GM12864 (cell line): ENCODE measurements around the gene ELMO1.

ENCODE experiments used
- DNase-seq: peaks from one replicate; pipeline ENCODE4 v3.0.0-alpha.2; 2011; ENCODE audit warnings: low read depth
- H3K4me3 ChIP-seq: 2 replicates; pipeline ENCODE4 v1.5.1; 2011; ENCODE audit warnings: mild to moderate bottlenecking, low read depth, low read length, control low read depth
- CTCF ChIP-seq: IDR thresholded peaks from 2 replicates; pipeline ENCODE4 v1.5.1; 2011; ENCODE audit warnings: low read depth, mild to moderate bottlenecking, moderate library complexity, low read length, control low read depth, inconsistent platforms; ENCODE audit errors: missing control alignments

The ELMO1 gene

DNA sequence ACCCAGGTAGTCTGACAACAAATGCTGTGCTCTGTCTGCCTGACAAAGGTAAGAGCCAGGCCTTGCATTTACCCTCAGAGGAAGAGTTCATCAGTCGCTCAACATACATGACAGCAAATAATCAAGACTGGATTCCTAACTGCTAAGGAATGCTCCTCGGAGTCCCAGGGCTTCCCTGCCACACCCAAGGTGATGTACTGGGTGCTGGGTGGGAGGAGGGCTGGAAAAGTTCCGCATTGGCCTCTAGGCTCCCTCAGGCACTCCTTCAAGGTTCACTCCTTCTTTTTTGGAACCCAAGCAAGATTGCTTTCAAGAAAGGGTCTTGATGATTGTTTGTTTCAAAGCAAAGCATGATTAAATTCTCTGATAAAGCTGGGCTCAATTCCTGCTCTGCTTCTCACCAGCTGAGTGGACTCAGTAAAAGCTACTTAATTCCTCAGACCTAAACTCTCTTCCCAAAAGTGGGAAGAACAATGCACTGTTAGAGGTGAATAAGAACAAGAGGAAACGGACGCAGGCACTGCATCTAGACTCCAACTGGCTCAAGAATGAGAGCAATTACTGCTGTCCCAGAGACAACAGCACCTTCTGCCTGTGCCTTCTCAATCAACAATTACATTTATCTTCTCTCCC is 173.5 kb downstream of the ELMO1 start:
- no peak overlapping the region for H3K4me3 ChIP-seq
- TF ChIP-seq CTCF = no peak
- DNase-seq = no peak

GRCh38 chr7:37273891-37274290 is 174.8 kb downstream of the ELMO1 start:
- DNase-seq = no peak
- no peak for TF ChIP-seq CTCF
- H3K4me3 ChIP-seq = no peak overlapping the region

DNA sequence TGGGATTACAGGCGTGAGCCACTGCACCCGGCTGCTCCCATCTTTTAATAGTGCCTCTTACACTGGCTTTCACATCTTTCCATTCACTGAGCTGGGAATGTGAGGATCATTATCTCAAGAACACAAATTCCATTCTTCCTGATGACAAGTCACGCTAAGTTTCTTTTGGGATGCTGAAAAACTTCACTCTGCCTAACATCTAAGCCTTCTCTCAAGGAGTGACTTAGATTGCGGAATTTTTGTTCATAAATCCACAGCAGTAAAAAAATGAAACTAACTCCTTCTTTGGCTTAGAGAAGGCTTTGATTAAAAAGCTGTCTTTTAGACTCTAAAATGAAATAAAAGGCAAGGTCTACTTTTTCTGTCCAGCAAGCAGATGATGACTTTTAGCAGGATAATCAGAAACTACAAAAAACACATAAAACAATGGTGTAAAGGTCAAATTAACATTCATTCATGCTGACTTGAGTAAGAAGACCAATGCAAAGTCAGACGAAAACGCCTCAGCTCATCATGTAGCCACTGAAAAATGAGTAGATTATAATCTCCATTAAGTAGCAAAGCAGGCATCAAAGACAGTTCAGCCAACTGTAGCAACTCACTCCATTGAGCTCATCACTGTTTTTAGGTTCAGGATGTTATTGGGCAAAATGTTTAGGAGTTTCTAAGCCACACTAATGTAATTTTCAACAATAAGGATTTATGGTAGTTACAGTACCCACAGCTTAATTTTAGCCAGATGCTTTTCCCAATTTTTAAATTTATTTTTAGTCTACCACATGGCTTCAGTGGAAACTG is 178.8 kb downstream of the ELMO1 start:
- H3K4me3 ChIP-seq = no peak overlapping the region
- DNase-seq = no peak
- TF ChIP-seq CTCF = no peak

- no peak overlapping the region for H3K4me3 ChIP-seq
- no peak for TF ChIP-seq CTCF
- DNase-seq = no peak
These were observed 181.4 kb downstream of the ELMO1 start for GRCh38 chr7:37267251-37267650.

DNA sequence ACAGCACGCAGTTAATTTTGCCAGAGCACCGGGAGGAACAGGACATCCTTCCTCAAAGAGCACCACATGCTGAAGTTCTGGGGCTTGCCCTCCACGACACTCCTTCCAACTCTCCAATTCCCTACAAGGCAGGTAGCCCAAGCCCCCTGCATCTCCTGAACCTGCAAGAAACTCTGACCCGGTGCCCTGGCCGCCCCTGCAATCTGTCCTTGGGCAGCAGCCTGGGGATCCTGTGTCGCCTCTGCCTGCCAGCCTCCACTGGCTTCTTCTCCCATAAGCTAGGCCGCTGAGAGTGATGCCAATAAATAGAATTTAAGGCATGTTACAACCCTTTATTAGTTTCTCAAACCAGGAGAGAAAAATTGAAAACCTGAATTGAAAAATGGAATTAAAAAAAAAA is 182.8 kb downstream of the ELMO1 start:
- TF ChIP-seq CTCF = no peak

DNA sequence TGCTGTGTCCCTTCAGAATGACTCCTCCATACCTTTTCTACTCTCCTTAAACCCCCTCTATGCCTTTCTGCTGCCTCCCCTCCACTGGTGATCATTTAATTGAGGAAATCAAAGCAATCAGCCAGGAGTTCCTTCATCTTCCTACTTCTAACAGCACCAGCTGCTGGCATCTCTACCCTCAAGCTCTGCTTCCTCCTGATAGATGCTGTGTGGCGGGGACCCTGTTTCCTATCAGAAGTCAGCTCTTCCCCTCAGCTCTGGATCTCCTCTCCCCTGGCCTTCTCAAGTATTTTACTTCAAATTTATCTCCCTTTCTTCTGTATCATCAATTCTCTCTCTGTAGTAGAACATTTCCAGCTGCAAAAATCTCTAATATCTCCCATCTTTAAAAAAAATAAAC is 183.7 kb downstream of the ELMO1 start:
- DNase-seq = no peak
- no peak overlapping the region for H3K4me3 ChIP-seq
- no peak for TF ChIP-seq CTCF

More for the DNA sequence above, 182.8 kb downstream of the ELMO1 start:
- H3K4me3 ChIP-seq = no peak overlapping the region
- DNase-seq = no peak
